Tibial nerve (tissue), 4 donors: ENCODE data around the gene KCNH2. TPM values are rescaled to one million over a fixed set of nuclear protein-coding genes. Genes with fewer than 3 reads are reported as not detected.

Source experiments
- DNase-seq, 2 donors: peaks; one replicate each; pipeline ENCODE4 v3.0.0-alpha.2; 2019; ENCODE audit warnings: low spot score in 2 of 2
- H3K27ac ChIP-seq, 4 donors: fragments of 200-600 bp; sonication (generic) in 3 of 4; one replicate each; pipeline ENCODE4 v1.5.1; 2017 to 2019; ENCODE audit warnings: mild to moderate bottlenecking in 1 of 4
- H3K27me3 ChIP-seq, 2 donors: fragments of 200-600 bp; sonication (generic) in 1 of 2; one replicate each; pipeline versions ENCODE4 v1.5.1 to v1.6.0; 2017 to 2019
- H3K36me3 ChIP-seq, 3 donors: fragments of 200-600 bp; sonication (generic); one replicate each; pipeline ENCODE4 v1.5.1; 2018 to 2019
- H3K4me1 ChIP-seq, 4 donors: fragments of 200-600 bp; sonication (generic) in 3 of 4; one replicate each; pipeline ENCODE4 v1.5.1; 2017 to 2019
- H3K4me3 ChIP-seq, 4 donors: fragments of 200-600 bp; sonication (generic) in 3 of 4; one replicate each; pipeline ENCODE4 v1.5.1; 2017 to 2019; ENCODE audit warnings: mild to moderate bottlenecking in 1 of 4, moderate library complexity in 1 of 4
- H3K9me3 ChIP-seq, 4 donors: fragments of 200-600 bp; sonication (generic) in 3 of 4; one replicate each; pipeline ENCODE4 v1.5.1; 2017 to 2019
- CTCF ChIP-seq, 5 experiments: fragments of 200-600 bp in 3 of 5; fragments of 450-650 bp in 2 of 5; sonication (generic) in 3 of 5; IDR thresholded peaks; one replicate each; pipeline ENCODE4 v1.5.1; 2016 to 2019; ENCODE audit warnings: antibody characterized with exemption in 5 of 5, mild to moderate bottlenecking in 3 of 5, moderate library complexity in 2 of 5
- EP300 ChIP-seq, 2 donors: sonication (generic); formaldehyde crosslinking; IDR thresholded peaks; one replicate each; pipeline ENCODE4 v1.6.1; 2017; ENCODE audit warnings: antibody characterized with exemption in 2 of 2, mild to moderate bottlenecking in 1 of 2
- POLR2A ChIP-seq, 2 donors: fragments of 450-650 bp; IDR thresholded peaks; one replicate each; pipeline ENCODE4 v1.6.1; 2017; ENCODE audit warnings: antibody characterized with exemption in 2 of 2, mild to moderate bottlenecking in 2 of 2, moderate library complexity in 2 of 2
- WGBS, 2 donors: methylation state at CpG; one replicate each; pipeline ENCODE4 v1.1.5; 2018; 5-methylcytosine and 5-hydroxymethylcytosine counted together
- total RNA-seq, 4 donors: library from RNA; depleted of rRNA; stranded (reverse); fragments of >200 nt; gene quantifications; one replicate each; pipeline ENCODE4 v1.1.0, GENCODE V29; 2016

KCNH2 gene
- total RNA-seq, 4 donors from 2014 or later = 1.5 to 9.0 (median 2.4) TPM

- H3K27me3 ChIP-seq = peaks cover 0 to 41% of the 10 kb centered on the region in 2 donors
Observed at GRCh38 chr7:150969475-150969874, 8.6 kb downstream of the KCNH2 start.

DNA sequence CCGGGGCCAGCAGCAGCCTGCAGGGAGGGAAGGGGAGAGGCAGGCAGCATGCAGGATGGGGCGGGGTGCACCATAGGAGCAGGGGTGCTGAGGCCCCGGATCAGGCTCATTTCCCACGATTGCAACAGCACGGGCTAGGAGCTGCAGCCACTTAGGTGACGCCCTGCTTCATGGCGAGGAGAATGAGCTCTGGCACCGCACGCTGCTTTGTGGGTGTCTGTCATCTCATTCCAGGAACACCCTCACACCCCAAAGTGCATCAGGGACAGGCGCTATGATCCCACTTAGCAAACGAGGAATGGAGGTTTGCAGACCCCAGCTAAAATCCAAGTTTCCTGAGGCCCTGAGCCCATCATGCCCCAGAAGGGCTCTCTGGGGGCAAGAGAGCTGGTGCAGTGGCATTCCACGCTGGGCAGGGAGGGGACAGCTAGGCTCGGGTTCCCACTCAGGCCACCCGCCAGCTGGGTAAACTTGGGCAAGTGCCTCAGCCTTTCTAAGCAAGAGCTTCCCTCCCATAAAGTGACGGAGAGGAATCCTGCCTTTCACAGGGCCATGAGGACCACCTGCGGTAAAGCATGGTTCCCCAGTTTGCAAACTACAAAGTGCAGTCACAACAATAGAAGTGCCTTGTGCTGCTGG, 9.3 kb downstream of the KCNH2 start:
- Histone ChIP-seq H3K4me3 (no peak overlapping the region), H3K27ac (no peak overlapping the region), H3K4me1 (peaks cover 0 to 4% (median 0%) of the 10 kb centered on the region in 4 donors), H3K9me3 (no peaks in the 10 kb centered on the region), H3K27me3 (peaks cover 0 to 38% of the 10 kb centered on the region in 2 donors), H3K36me3 (no peaks in the 10 kb centered on the region)
- TF ChIP-seq EP300 (IDR thresholded peaks at IDR 0.05) = no peak
- TF ChIP-seq CTCF (IDR thresholded peaks at IDR 0.05) = no peak
- TF ChIP-seq POLR2A (IDR thresholded peaks at IDR 0.05) = no peak
- no peak for DNase-seq
- WGBS, 2 donors = 48 to 59% methylated on average over 16 of the region's 16 CpGs

More at GRCh38 chr7:150969475-150969874, 8.6 kb downstream of the KCNH2 start:
- Histone ChIP-seq H3K4me3 (no peak overlapping the region), H3K27ac (no peak overlapping the region), H3K36me3 (no peaks in the 10 kb centered on the region), H3K9me3 (no peaks in the 10 kb centered on the region), H3K4me1 (peaks cover 0 to 11% (median 2%) of the 10 kb centered on the region in 4 donors)
- WGBS, 2 donors = 67 to 71% methylated on average over 7 of the region's 7 CpGs
- TF ChIP-seq POLR2A (IDR thresholded peaks at IDR 0.05) (no peak), CTCF (IDR thresholded peaks at IDR 0.05) (no peak), EP300 (IDR thresholded peaks at IDR 0.05) (no peak)
- no peak for DNase-seq

DNA sequence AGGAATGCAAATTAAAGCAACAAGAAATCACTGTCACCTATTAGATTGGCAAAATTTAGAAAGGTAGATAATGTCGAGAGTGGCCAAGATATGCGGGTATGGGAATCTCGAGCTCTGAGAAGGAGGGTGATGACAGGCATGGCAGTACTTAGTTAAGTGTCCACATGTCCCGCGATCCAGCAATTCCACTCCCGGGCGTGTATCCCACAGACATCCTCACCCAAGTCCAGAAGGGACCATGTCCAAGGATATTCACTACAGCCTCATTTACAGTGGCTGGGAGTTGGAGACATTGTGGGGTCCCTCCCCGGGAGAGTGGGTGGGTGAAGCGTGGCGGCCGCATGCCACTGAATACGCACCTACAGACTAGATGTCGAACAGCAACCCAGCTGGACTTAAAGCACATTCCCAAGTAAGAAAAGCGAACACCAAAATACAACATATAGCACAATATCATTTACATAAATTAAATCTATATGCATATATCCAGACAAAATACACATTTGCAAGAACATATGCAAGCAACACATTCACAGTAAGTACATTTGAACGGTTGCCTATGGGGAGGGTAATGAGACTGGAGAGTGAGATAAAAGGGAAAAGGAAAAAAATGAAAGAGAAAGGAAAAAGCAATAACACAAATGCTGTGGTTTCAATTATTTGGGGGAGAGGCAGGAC, 9.9 kb downstream of the KCNH2 start:
- TF ChIP-seq CTCF (IDR thresholded peaks at IDR 0.05) (no peak), EP300 (IDR thresholded peaks at IDR 0.05) (no peak), POLR2A (IDR thresholded peaks at IDR 0.05) (no peak)
- H3K4me1 ChIP-seq = peaks cover 0 to 1% (median 0%) of the 10 kb centered on the region in 4 donors
- H3K9me3 ChIP-seq = no peaks in the 10 kb centered on the region
- no peak for DNase-seq
- WGBS, 2 donors = 86 to 88% methylated on average over 15 of the region's 15 CpGs
- no peak overlapping the region for H3K27ac ChIP-seq
- H3K27me3 ChIP-seq = peaks cover 0 to 40% of the 10 kb centered on the region in 2 donors
- no peaks in the 10 kb centered on the region for H3K36me3 ChIP-seq
- no peak overlapping the region for H3K4me3 ChIP-seq

DNA sequence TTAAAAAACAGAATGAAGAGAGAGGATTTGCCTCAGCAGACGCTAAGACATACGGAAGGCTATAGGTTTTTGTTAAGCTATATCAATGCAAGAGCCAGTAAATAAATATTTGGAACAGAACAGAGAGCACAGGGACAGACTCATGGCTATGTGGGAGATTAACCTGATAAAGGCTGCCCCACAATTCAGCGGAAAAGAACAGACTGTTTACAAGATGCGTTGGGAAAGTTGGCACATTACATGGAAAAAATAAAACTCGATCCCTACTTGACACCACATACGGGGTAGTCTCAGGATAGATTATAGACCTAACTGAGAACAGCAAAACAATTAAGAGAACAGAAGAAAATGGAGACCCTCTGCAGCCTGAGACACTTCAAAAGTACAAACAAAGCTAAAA, 10.8 kb downstream of the KCNH2 start:
- peaks cover 0 to 9% (median 5%) of the 10 kb centered on the region in 4 donors for H3K4me1 ChIP-seq
- H3K9me3 ChIP-seq = no peaks in the 10 kb centered on the region
- no peak overlapping the region for H3K27ac ChIP-seq
- WGBS, 2 donors = 72% methylated on average over 6 of the region's 6 CpGs
- H3K27me3 ChIP-seq = peaks cover 0 to 42% of the 10 kb centered on the region in 2 donors
- H3K36me3 ChIP-seq = no peaks in the 10 kb centered on the region
- DNase-seq = no peak
- TF ChIP-seq CTCF (IDR thresholded peaks at IDR 0.05) (no peak), EP300 (IDR thresholded peaks at IDR 0.05) (no peak), POLR2A (IDR thresholded peaks at IDR 0.05) (no peak)
- no peak overlapping the region for H3K4me3 ChIP-seq

DNA sequence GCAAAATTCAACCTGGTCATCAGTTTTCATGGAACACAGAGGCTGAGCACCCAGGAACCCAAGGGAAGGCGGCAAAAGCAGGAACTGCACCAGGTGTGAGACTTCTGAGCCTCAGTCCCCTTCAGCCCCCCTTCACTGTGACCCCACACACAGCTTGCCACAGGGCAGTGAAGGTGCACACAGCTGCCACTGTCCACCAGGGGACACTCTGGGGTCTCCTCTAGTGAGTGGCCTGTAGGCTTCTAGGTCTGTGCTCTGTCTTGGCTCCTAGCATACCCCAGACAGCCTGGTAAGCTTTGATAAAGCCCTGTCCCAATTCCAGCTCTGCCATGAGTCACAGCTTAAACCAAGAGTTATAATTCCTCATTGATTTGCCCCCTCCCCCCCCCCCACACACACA, 12.1 kb downstream of the KCNH2 start:
- Histone ChIP-seq H3K4me3 (no peak overlapping the region), H3K27ac (no peak overlapping the region), H3K9me3 (no peaks in the 10 kb centered on the region), H3K27me3 (peaks cover 0 to 42% of the 10 kb centered on the region in 2 donors), H3K36me3 (no peaks in the 10 kb centered on the region), H3K4me1 (peaks cover 0 to 12% (median 6%) of the 10 kb centered on the region in 4 donors)
- no peak for DNase-seq
- WGBS, 2 donors = 100% methylated on average over 1 of the region's 1 CpG
- TF ChIP-seq POLR2A (IDR thresholded peaks at IDR 0.05) (no peak), EP300 (IDR thresholded peaks at IDR 0.05) (no peak), CTCF (IDR thresholded peaks at IDR 0.05) (no peak)
